ENCODE measurements around the gene DNAH2. TPM values are rescaled to one million over a fixed set of nuclear protein-coding genes. Genes with fewer than 3 reads are reported as not detected.

Gene DNAH2
- total and polyA plus RNA-seq, 2 experiments from 2014 or later = 0.77 to 2.1 TPM

DNA sequence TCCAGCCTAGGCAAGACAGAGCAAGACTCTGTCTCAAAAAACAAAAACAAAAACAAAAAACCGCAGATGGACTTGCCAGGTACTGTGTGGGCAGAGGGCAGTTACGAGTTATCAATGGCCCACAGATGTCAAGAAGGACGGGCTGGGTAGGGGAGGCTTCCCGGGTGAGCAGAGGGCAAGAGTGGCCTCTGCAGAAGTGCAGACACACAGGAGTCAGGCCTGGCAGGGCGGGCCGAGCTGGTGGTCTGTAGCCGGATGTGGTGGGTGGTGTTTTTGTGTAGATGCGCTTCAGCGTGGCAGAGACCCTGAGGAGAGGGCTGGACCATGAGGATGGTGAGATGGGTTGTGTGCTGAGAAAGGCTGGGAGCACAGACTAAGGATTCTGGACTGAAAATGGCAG lies 71.6 kb downstream of the DNAH2 start:
- no peaks in the 10 kb centered on the region for H3K27me3 ChIP-seq
- H3K4me1 ChIP-seq (ENCODE audit: insufficient read depth) = no peaks in the 10 kb centered on the region
- H3K4me2 ChIP-seq = no peak overlapping the region
- TF ChIP-seq, protein P1, sequence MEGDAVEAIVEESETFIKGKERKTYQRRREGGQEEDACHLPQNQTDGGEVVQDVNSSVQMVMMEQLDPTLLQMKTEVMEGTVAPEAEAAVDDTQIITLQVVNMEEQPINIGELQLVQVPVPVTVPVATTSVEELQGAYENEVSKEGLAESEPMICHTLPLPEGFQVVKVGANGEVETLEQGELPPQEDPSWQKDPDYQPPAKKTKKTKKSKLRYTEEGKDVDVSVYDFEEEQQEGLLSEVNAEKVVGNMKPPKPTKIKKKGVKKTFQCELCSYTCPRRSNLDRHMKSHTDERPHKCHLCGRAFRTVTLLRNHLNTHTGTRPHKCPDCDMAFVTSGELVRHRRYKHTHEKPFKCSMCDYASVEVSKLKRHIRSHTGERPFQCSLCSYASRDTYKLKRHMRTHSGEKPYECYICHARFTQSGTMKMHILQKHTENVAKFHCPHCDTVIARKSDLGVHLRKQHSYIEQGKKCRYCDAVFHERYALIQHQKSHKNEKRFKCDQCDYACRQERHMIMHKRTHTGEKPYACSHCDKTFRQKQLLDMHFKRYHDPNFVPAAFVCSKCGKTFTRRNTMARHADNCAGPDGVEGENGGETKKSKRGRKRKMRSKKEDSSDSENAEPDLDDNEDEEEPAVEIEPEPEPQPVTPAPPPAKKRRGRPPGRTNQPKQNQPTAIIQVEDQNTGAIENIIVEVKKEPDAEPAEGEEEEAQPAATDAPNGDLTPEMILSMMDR (IDR thresholded peaks at IDR 0.05; ENCODE audit: poor library complexity) = no peak
- no peak for TF ChIP-seq EZH2 (IDR thresholded peaks at IDR 0.05; ENCODE audit: borderline replicate concordance)
- no peak for TF ChIP-seq EZH2phosphoT487 (IDR thresholded peaks at IDR 0.05; ENCODE audit: low read depth, severe bottlenecking, unreplicated experiment)
- H3K9me3 ChIP-seq (ENCODE audit: low read depth) = no peaks in the 10 kb centered on the region
- no peak overlapping the region for H2AFZ ChIP-seq
- DNase-seq (ENCODE audit: low spot score) = no peak
- WGBS (ENCODE audit: low lambda C conversion rate, missing lambda C conversion rate) = 85% methylated on average over 9 of the region's 9 CpGs
- no peak overlapping the region for H3K27ac ChIP-seq
- no peaks in the 10 kb centered on the region for H4K20me1 ChIP-seq (ENCODE audit: insufficient read depth, poor library complexity, severe bottlenecking)
- H3K36me3 ChIP-seq (replicated peaks; ENCODE audit: insufficient read depth, low read depth) = no peaks in the 10 kb centered on the region
- no peaks in the 10 kb centered on the region for H3K79me2 ChIP-seq
- no peaks in the 10 kb centered on the region for H3K9me2 ChIP-seq (replicated peaks; ENCODE audit: insufficient read depth)
- H3K4me3 ChIP-seq = no peak overlapping the region

DNA sequence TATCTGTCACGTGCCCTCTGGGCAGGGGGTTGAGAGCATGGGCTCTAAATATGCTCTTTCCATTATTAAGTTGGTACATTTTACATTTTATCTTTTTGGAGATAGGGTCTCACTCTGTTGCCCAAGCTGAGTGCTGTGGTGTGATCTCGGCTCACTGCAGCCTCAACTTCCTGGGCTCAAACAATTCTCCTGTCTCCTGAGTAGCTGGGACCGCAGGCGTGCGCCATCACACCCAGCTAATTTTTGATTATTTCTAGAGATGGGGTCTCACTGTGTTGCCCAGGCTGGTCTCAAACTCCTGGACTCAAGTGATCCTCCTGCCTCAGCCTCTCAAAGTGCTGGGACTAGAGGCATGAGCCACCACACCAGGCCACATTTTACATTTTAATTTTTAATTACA lies 72.6 kb downstream of the DNAH2 start:
- DNase-seq (ENCODE audit: low spot score) = no peak
- TF ChIP-seq EZH2 (IDR thresholded peaks at IDR 0.05; ENCODE audit: borderline replicate concordance) = no peak
- TF ChIP-seq, protein P1 (IDR thresholded peaks at IDR 0.05; ENCODE audit: poor library complexity) = no peak
- TF ChIP-seq EZH2phosphoT487 (IDR thresholded peaks at IDR 0.05; ENCODE audit: low read depth, severe bottlenecking, unreplicated experiment) = no peak
- no peaks in the 10 kb centered on the region for H4K20me1 ChIP-seq (ENCODE audit: insufficient read depth, poor library complexity, severe bottlenecking)
- H2AFZ ChIP-seq = no peak overlapping the region
- H3K4me3 ChIP-seq = no peak overlapping the region
- no peak overlapping the region for H3K27ac ChIP-seq
- no peaks in the 10 kb centered on the region for H3K4me1 ChIP-seq (ENCODE audit: insufficient read depth)
- no peaks in the 10 kb centered on the region for H3K79me2 ChIP-seq
- 94% methylated on average over 5 of the region's 5 CpGs for WGBS (ENCODE audit: low lambda C conversion rate, missing lambda C conversion rate)
- no peaks in the 10 kb centered on the region for H3K27me3 ChIP-seq
- no peaks in the 10 kb centered on the region for H3K9me2 ChIP-seq (replicated peaks; ENCODE audit: insufficient read depth)
- no peaks in the 10 kb centered on the region for H3K9me3 ChIP-seq (ENCODE audit: low read depth)
- no peaks in the 10 kb centered on the region for H3K36me3 ChIP-seq (replicated peaks; ENCODE audit: insufficient read depth, low read depth)
- H3K4me2 ChIP-seq = no peak overlapping the region

DNA sequence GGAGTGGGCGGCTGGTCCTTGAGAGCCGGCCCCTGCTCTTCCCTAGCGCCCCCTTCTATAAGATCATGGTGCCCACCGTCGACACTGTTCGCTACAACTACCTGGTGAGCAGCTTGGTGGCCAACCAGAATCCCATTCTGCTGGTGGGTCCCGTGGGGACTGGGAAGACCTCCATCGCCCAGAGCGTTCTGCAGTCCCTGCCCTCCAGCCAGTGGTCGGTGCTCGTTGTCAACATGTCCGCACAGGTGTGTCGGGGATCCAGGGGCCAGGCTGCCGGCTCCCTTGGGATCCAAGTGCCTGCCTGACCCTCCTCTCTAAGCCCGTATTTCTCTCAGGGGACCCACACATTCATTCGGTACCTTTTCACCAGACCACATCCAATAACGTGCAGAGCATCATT lies 75.1 kb downstream of the DNAH2 start:
- Histone ChIP-seq H2AFZ (no peak overlapping the region), H4K20me1 (ENCODE audit: insufficient read depth, poor library complexity, severe bottlenecking) (no peaks in the 10 kb centered on the region), H3K9me2 (replicated peaks; ENCODE audit: insufficient read depth) (no peaks in the 10 kb centered on the region), H3K36me3 (replicated peaks; ENCODE audit: insufficient read depth, low read depth) (no peaks in the 10 kb centered on the region), H3K27ac (no peak overlapping the region), H3K79me2 (no peaks in the 10 kb centered on the region), H3K4me2 (no peak overlapping the region), H3K9me3 (ENCODE audit: low read depth) (no peaks in the 10 kb centered on the region), H3K27me3 (no peaks in the 10 kb centered on the region), H3K4me3 (no peak overlapping the region), H3K4me1 (ENCODE audit: insufficient read depth) (no peaks in the 10 kb centered on the region)
- TF ChIP-seq EZH2phosphoT487 (IDR thresholded peaks at IDR 0.05; ENCODE audit: low read depth, severe bottlenecking, unreplicated experiment) (no peak), EZH2 (IDR thresholded peaks at IDR 0.05; ENCODE audit: borderline replicate concordance) (no peak)
- TF ChIP-seq, protein P1 (IDR thresholded peaks at IDR 0.05; ENCODE audit: poor library complexity) = no peak
- no peak for DNase-seq (ENCODE audit: low spot score)
- WGBS (ENCODE audit: low lambda C conversion rate, missing lambda C conversion rate) = 96% methylated on average over 17 of the region's 17 CpGs

Data from hepatocyte (in vitro differentiated cells).